KBM-7 (cell line): ENCODE results near the gene XRRA1.

Experiments used
- DNase-seq: peaks from one replicate; pipeline ENCODE4 v3.0.0-alpha.2; 2015
- in situ Hi-C: fragments of 300-500 bp; cut with MboI; formaldehyde crosslinking; loops from 2 replicates; pipeline ENCODE4 v1.14.3; 2020; ENCODE audit warnings: low sequenced_read_pairs, low pct_unique_long_range_greater_than_20kb, mixed read lengths

XRRA1 gene

DNA sequence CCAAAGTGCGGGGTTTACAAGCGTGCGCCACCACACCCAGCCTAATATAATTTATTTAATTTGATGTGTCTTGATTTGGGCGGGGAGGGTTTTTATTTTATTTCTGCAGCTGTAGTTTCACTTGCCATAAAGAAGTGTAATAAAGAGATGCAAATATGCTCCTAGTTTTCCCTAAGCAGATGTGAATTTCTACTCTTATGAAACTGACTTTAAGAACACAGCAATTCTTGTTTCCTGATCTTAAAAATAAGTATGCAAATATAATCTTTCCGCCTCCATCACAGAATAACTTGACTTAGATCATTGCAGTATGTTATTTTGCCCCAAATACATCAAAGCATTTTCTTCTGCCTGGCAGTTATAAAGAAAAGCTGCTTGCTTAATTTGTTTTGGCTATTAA is 4.6 kb upstream of the XRRA1 start:
- DNase-seq, result no peak
- in situ Hi-C loops, result no loop called here

DNA sequence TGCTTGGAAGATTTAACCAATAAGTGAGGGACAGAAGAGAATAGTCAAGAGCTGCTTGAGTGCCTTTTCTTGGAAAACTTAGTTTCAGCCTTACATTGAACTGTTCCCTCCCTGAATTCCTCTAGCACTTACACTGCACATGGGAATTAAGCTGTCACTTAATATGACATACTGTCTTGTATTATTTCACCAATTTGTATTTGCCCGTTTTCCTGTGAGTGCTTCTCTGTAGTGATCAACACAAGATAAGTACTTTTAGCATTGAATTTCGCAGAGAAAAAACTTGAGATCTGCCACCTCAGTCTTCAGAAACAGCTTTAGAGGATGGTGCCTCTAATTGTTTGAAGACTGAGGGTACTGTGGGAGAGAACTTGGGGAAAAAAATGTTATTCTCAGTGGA is 3.9 kb upstream of the XRRA1 start:
- no peak for DNase-seq
- in situ Hi-C loops, result no loop called here

DNA sequence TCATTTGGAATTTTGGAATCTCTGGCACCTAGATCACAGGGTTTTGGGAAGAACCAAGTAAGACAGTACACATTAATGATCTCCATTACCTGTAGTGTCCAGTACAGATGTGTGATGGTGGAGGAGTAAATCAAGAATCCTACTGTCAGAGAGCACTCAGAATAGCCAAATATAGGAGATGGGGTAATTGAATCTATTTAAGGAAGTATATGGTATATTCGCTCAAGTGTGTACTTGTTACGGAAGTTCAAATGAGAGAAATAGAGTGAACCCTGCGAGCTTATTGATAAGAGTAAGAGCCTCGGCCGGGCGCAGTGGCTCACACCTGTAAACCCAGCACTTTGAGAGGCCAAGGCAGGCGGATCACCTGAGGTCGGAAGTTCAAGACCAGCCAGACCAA is 2.3 kb upstream of the XRRA1 start:
- in situ Hi-C loops, result no loop called here
- DNase-seq, result no peak

DNA sequence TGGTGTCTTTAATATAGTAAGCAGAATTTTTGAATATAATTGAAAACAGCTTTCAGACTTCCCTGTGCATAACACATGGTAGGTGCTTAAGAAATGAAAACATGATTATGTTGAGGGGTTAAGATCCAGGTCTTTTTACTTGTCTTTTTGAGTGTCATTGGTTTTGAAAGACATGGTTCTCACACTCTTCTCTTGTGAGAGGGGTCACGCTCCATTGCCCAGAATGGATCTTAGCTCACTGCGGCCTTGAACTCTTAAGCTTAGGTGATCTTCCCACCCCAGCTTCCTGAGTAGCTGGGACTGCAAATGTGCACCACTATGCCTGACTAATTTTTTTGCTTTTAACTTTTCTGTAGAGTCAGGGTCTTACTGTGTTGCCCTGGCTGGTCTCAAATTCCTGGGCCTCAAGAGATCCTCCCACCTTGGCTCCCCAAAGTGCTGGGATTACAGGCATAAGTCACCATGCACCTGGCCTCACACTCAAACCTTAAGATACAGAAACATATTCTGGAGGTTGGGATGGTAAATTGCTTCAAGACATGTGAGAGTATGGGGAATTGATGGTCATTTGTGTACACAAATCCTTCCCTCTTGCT is 1.6 kb upstream of the XRRA1 start:
- in situ Hi-C loops, result no loop called here
- peak; percentile 40 for DNase-seq

DNA sequence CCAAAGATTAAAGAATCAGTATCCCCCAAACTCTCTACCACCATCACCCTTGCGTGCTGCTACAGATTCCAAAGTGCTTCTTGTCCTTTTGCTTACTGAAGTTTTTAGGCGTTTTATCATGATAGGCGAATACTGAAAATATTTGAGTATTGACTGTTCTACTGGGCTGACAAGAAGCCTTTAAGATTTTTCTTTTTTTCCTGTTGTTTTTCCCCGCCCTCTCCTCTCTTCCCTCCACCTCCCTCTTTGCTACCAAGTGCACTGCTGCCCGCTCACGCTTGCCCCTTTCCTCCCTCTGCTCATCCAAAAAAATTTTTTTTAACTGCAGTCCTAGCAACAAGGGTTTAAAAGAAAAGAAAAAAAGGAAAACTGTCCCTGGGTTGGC is 854 bp upstream of the XRRA1 start:
- DNase-seq, result peak; percentile 18
- in situ Hi-C loops, result no loop called here

DNA sequence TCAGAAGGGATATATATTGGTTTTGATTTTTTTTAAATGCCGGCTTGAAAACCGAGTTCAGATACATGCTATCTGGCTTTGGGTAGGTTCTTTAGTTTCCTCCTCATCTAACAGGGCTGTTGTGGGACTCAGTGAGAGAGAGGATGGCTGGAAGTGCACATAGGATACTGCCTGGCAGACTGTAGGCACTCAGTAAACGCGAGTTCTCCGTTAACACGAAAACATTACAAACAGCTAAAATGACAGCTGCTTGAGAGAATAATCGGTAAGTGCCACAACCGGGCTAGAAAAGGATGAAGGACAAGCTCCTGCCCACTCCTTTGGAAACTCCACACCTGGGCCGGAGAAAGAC is 369 bp downstream of the XRRA1 start:
- in situ Hi-C loops, result no loop called here
- no peak for DNase-seq

DNA sequence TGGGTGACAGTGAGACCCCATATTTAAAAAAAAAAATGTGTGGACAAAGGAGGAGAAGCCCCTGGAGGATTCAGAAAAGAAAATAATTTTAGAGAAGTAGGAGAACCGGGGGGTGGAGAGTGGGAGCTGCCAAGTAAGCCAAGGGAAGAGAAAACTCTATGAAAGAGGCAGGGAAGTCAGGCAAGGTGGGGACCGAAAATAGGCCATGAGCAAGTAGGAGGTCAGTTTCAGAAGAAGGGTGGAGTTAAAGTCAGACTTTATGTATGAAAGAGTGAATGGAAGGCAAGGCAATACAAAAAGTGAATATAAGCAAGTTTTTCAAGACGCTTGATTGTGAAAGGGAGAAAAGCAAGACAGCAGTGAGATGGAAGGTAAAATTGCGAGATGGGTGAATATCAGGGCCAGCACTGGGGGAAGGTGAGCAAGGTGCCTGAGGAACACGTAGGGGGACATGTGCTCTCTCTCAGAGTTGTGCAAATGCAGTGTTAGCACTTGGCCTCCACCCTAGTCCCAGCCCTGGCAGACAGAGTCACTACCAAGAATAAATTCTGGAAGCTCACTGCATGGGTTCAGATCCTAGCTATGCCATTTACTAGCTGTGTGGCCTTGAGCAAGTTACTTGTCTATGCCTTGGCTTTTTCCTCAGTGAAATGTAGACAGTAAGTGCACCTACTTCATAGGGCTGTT is 6.7 kb downstream of the XRRA1 start:
- in situ Hi-C loops, result no loop called here

DNA sequence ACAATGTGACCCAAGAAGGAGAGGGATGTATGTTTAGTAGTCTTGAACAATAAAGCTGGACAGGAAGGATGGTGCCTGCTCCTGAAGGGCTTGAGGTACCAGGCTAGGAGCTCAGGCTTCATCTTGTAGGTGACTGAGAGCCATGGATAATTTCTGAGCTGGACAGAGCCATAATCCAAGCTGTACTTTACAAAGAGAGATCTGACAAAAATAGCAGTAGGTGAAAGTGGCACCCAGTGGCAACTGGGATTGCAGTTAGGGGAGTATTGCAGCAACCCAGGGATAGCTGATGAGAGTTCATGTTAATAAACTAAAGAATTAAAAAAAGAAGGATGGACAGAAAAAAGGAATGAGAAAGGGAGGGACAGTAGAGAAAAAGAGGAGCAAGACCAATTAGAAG is 7.4 kb downstream of the XRRA1 start:
- no peak for DNase-seq
- in situ Hi-C loops, result no loop called here

More for the DNA sequence above, 6.7 kb downstream of the XRRA1 start:
- no peak for DNase-seq

DNA sequence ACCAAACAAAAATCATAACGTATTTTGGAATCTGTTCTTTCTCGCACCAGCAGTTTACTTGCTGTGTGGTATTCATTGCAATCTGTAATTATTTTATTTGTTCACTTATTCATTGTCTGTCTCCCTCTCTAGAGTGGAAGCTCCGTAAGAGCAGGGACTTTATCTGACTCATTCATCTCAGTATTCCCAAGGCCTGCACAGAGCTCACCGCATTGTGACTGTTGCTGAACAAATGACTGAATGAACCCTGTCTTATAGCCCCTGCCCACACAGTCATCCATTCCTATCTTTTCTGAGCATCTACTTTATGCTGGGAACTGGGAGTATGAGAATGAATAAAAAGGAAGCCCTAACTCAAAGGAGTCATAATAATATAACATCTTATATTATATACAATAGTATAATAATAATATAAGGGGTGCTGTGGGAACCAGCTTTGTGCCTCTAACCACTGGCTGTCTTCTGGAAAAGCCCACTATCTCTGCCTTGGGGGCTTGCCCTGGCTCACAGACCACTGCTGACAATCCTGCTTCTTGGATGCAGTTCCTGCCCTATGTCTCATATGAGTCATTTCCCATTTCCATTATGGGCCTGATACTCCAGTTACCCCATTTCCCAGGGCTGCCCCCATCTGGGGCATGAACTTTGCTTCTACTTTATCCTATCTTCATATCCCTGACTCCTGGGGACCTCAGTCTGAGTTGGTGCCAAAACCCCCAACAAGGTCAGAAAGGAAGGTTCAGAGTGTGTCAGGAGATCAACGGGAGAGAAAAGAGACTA is 11.0 kb downstream of the XRRA1 start:
- in situ Hi-C loops, result no loop called here
- no peak for DNase-seq

DNA sequence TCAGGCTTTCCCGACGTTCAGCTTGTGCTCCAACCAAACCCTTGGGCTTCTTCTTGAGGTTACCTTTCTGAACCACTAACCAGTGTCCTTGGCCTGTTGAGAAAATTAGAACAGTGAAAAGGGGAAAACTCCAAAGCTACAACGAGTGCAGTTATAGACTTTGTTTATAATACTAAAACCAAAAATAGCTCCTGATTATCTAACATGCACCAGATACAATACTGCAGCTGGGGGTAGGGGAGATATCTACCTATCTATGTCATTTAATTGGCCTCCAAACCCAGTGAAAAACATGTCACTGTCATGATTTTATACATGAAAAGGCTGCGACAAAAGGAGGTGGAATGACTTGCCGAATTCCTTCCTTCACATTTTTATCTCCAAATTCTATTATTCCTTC is 11.9 kb downstream of the XRRA1 start:
- no peak for DNase-seq
- in situ Hi-C loops, result no loop called here

DNA sequence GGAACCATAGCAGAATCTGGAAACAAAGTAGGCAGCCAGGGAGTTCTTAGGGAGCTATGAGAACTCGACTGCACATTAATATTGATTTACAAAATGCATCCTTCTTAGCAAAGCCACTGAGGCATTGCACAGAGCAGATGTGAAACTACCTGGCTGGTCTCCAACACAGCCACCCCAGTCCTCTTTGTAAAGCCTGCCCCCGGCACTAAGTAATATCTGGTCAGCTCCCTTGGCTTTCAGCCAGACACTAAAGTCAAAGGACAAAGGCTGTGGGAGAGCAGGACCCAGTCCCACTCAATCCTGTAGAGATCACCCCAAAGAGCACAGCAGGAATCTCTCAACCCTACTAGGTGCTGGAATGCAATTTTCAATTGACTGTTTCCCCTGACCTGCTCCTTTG is 12.8 kb downstream of the XRRA1 start:
- no peak for DNase-seq
- in situ Hi-C loops, result no loop called here

DNA sequence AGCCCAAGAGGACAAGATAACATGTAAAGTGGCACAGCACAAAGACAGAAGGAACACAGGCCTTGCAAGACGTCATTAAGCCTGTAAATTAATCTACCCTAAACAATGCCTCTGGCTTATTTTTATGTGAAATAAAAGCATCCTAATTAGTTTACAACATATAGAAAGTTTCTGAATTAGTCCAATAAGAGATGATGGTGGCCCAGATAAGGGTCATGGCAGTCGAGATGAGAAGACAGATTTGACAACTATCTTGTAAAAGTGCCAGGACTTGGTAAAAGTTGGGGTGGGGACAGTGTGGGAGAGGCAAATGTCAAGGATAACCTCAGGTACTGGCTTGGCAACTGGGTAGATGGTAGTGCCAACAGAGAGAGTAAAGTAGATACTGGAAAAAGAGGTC is 13.6 kb downstream of the XRRA1 start:
- DNase-seq, result no peak
- in situ Hi-C loops, result no loop called here

DNA sequence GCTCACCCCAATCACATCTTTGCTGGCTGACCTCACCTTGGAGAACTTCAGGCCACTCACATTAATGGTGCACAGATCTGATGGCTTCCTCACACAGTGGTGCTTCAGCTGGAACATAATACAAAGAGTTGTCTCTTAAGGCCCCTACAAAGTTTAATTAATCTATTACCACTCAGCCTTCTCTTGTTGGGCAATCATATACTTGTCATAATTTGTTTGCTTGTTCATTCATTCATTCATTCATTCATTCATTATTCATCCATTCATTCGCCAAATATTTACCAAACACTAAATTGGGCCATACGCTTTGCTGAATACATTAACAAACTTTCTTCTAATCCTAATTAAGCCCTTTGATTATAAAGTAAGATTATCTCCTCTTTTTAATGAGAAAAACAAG is 15.1 kb downstream of the XRRA1 start:
- in situ Hi-C loops, result no loop called here
- no peak for DNase-seq

DNA sequence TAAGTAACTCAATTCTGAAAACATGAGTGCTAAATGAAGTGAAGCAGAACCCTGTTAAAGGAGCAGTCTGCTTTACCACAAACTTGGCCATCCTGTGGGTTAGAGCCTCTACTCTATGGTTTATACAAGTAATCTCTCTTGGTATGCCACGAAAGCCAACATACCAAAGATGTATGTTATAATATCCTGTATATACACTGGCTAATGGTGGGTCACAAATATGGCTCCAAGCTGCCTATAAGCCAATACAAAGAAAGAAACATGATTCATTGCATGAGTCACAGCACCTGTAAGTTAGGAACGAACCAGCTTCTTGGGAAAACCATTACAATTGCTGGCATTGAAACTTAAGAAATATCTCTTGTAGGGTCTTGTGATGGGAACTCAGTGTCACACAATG is 16.1 kb downstream of the XRRA1 start:
- no peak for DNase-seq
- in situ Hi-C loops, result no loop called here

DNA sequence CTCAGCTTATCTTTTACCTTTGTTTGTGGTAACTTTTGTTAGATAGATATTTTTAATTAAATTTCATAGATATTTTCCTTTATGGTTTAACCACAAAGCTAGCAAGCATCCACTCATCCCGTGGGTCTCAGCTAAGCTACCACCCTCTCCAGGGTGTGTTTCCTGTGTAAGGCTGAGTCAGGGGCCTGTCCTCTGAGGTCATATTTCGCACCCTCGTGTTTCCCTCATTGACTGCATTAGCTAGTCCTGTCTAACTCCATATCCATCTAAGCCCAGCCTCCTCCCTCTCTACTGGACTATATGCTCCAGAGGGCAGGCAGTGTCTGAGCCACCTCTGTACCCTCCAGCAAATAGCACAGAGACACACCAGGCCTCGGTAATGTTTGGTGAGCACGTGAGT is 16.7 kb downstream of the XRRA1 start:
- DNase-seq, result no peak
- in situ Hi-C loops, result no loop called here

DNA sequence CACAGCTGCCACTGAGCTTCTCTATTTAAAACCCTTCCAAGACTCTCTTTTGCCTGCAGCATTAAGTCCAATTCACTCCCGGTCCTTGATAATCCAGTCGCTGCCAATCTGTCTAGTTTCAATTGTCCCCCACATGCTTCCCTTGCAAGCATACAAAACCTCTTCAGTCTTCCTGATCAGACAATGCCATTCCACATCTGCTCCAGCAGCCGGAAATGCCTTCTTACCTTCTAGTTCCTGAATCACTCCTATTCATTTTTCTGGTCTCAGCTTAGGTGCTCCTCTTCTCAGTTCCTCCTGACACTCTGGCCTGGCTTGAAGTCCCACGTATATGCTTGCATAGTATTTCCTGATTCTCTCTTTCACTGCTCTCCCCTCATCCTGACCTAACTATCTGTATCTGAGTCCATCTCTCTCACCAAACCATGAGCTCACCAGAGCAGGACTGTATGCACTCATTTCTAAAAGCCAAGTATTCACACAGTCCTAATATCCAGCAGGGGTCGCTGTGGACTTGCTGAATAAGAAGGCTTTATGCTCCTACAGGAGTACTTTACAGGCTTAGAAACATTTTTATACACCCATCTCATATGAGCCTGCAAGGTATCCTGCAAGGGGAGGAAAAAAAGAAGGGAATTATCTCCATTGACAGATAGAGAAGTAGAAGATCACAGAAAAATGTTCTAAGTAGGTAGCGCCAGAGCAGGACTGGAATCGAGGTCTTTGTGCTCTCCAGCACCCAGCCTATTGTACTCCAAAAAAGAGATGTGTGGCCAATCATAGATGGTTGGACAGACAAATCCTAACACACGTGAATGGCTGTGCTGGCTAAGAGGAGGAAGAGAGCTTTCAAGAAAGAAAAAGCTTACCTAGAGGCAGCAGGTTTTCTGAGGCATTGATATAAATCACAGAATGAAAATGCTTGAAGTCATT is 19.2 kb downstream of the XRRA1 start:
- in situ Hi-C loops, result no loop called here
- peak; percentile 77 for DNase-seq

DNA sequence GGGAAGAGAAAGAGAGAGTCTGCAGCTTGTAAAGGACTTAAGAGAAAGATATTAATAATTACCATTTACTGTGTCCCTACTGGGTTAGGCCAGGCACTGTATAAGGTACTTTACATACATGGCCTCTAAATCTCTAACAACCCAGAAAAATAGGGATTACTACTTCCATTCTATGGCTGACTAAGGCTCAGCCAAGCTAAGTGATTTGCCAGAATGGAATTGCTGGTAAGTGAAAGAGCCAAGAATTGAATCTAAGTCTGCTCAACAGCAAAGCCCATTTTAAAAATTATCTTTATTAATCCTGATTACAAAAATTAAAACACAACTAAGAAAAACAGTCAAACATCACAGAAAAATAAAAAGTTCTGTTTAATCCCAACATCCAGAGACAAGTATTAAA is 21.4 kb downstream of the XRRA1 start:
- no peak for DNase-seq
- in situ Hi-C loops, result no loop called here

DNA sequence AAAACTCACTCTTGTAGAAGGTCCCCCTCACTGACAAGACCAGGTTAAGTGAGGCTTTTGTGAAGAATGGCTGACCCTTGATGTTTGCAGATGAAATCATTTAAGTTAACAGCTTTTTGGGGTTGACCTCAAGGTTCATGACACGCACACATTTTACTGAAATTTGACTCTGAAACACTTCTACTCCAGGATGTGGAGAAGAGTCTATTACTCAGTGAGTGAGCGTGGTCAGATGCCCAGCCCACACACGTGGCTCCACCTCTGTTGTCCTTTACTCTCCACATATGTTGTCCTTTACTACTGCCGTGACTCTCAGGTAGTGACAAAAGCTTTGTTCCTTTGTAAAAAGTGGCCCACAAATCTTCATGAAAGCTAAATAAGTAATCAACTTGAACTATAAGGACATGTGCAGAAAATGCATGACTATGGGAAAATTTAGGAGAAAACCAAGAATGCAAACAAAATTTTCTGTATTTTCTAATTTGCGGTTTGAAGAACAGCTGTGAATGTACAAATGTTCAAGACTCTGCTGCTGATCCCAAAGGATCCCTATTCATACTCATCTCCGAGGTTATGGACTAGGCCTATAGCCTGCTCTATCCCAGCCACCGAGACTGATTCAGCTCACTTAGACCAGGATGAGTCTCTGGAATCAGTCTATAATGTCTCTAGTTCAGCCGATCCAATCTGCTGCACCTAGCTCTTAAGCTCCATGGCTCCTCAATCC is 22.4 kb downstream of the XRRA1 start:
- in situ Hi-C loops, result no loop called here
- no peak for DNase-seq

DNA sequence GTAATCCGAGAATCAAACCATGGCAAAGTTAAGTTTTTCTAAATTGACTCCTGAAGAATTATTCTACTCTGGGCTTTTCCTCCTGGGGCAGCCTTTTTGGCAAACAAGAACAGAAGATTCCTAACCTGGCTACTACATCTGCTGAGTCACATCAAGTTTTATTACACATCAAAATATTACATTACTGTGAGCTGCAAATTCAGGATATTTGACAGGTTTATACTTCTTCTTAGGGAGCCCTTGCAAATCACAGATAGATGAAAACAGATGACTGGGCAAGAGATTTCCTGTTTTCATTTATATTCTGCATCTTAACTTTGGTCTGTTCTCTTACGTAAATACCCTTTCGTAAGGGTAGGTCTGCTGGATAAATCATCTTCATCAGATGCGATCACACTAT is 23.6 kb downstream of the XRRA1 start:
- no peak for DNase-seq
- in situ Hi-C loops, result no loop called here
